ENCODE results near the gene PLCB3. TPM values are rescaled to one million over a fixed set of nuclear protein-coding genes. Genes with fewer than 3 reads are reported as not detected.
A peak's percentile ranks its signal among the peaks of the same experiment; 100 is the strongest.
"Not testable (repeated sequence)": the region's sequence is repeated elsewhere in the genome, so short reads cannot be mapped to it uniquely, and the experiment has no call there.

Gene PLCB3
- total RNA-seq, 4 donors from 2014 or later = 14.7 to 26.5 (median 19.7) TPM

GRCh38 chr11:64243236-64243854, 8.0 kb upstream of the PLCB3 start:
- no peak for TF ChIP-seq CTCF (IDR thresholded peaks at IDR 0.05)
- ATAC-seq (ENCODE audit: low FRiP score) (no peak), DNase-seq (ENCODE audit: low spot score) (no peak)

DNA sequence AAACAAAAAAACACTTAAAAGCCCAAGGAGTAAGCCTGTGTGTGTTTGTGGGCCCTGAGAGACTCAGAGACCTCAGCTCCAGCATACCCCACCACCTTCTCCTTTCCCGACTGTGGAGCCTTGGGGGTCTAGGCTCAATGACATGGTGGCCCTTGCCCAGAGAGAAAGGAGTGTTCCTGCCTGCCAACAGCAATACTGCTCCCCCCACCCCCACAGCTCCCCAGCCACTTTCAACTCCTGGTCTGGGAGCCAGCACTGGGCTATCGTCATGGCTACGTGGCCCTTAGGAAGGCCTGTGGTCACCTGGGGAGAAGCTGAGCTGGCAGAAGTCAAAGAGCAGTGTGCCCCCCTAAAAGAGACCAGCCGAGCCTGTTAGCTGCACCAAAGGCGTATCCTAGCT, 7.2 kb upstream of the PLCB3 start:
- no peak for DNase-seq (ENCODE audit: low spot score)
- TF ChIP-seq CTCF (IDR thresholded peaks at IDR 0.05) = no peak
- ATAC-seq (ENCODE audit: low FRiP score) = no peak

GRCh38 chr11:64244966-64245365, 6.4 kb upstream of the PLCB3 start:
- TF ChIP-seq CTCF (IDR thresholded peaks at IDR 0.05) = no peak
- DNase-seq (ENCODE audit: low spot score) (no peak), ATAC-seq (ENCODE audit: low FRiP score) (no peak)

DNA sequence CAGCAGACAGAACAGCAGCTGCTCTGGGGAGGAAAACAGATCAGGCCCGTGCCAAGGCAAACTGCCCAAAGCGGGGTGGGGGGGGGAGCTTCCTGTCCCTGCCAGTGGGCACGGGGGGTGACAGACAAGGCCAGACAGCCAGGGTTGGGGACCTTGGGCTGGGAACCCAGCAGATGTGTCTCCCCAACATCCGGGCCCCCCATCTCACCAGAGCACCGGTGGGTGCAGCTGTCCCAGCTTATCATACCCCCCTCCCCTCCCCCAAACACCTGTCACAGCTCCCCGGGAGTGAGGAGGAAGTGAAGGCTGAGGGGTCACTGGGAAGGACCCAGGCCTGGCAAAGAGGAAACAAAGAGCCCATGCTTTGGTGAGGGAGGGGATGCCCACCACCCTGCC, 5.9 kb upstream of the PLCB3 start:
- no peak for DNase-seq (ENCODE audit: low spot score)
- TF ChIP-seq CTCF (IDR thresholded peaks at IDR 0.05) = no peak
- ATAC-seq (ENCODE audit: low FRiP score) = no peak

DNA sequence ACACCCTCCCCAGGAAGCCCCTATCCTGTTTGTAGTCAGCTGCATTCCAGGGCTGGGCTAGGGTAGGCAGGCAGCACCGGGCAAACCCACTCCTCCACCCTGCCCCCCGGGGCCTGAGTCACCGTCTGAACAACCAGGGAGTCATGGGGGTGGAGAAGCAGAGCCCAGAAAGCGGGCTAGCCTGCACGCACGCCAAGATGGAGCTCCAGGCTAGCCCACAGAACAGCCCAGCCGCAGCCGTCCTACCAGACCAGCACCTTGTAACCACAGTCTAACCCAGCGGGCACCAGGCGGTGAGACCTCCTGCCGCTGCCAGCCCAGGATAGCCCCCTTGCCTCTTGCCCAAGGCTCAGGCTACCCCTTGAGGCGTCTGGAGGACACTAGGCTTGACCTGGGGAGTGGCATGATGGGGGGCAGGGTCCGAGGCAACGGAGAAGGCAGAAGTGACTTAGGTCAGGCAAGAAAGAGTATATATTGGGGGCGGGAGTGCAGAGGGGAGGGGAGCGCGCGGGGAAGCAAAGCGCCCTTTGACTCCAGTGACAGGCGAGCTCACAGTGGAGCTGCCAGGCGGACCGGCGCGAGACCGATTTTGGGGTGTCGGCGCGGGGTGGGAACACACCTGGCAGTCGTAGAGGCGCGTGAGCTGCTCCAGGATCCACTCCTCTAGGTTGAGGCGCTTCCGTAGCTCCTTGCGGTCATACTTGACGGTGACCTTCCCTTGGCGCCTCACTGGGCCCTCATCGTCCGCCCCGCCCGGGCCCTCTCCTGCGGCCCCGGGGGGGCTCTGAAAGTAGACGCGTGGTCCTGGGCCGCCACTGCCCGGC, 5.3 kb upstream of the PLCB3 start:
- ATAC-seq (ENCODE audit: low FRiP score) = peak; percentile 42
- peak; percentile 83 for DNase-seq (ENCODE audit: low spot score)
- no peak for TF ChIP-seq CTCF (IDR thresholded peaks at IDR 0.05)

GRCh38 chr11:64246621-64246870, 4.8 kb upstream of the PLCB3 start:
- peak; percentile 1 for ATAC-seq (ENCODE audit: low FRiP score)
- not testable (repeated sequence) for DNase-seq (ENCODE audit: low spot score)

GRCh38 chr11:64246871-64247728, 4.2 kb upstream of the PLCB3 start, which contains the start of gene PPP1R14B:
Gene PPP1R14B (minus strand): TSS chr11:64246943. CDS start chr11:64246673, 270 bp downstream.
- no peak for TF ChIP-seq CTCF (IDR thresholded peaks at IDR 0.05)
- peak; percentile 43 for ATAC-seq (ENCODE audit: low FRiP score)
- DNase-seq (ENCODE audit: low spot score) = peak; percentile 60

All from omental fat pad (tissue), 4 donors.